Suppressor macrophage treated with lipopolysaccharide for 1 hour (primary cell): Measurements from ENCODE around the gene LDLRAD3.
"Not testable (repeated sequence)": the region's sequence is repeated elsewhere in the genome, so short reads cannot be mapped to it uniquely, and the experiment has no call there.

ENCODE experiments used
- DNase-seq, 3 donors: peaks; one replicate each; pipeline ENCODE4 v3.0.0-alpha.2; 2020 to 2022

The LDLRAD3 gene

GRCh38 chr11:36167729-36168128, 223.9 kb downstream of the LDLRAD3 start:
- DNase-seq = no peak

- peak in 2 of 3 donors; percentile 20 to 35 for DNase-seq
These were observed 234.0 kb downstream of the LDLRAD3 start for GRCh38 chr11:36177836-36178235.

DNA sequence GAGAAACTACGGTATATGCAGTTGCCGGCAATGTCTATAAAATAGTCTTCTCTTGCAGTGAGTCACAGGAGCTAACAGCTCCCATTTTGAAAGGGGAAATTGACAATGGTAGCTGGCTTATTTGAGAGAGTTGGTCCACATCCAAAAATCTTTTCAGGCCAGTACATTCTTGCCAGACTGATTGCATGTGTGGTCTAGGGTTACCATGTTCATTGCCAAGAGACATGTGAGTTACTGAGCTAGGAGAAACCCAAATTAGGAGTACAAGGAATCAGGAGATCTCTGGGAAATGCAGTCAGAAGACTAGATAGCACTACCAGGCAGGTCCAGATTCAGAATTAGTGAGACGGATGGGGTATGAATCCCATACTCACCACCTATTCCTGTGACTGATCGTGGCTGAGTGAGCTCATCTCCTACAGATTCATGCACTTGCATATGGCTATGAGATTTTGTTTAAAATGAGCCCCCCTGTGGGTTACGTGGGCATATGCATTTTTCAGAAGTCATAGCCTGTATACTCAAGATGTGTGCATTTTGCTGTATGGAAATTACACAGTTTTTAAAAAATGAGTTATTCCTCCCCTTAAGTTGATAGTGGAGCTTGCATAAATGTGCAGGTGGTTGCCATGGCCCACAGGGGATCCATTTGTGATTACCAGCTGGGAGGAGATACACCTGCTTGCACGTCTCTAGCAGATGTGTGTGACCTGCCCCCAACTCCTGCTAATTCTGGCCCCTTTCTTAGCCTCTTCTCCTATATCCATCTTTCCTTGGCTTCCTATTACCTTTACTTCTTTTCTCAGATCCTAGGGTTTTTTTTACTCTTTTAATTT, 242.7 kb downstream of the LDLRAD3 start:
- DNase-seq = no peak

- no peak for DNase-seq
These were observed 243.8 kb downstream of the LDLRAD3 start for GRCh38 chr11:36187622-36188021.

DNA sequence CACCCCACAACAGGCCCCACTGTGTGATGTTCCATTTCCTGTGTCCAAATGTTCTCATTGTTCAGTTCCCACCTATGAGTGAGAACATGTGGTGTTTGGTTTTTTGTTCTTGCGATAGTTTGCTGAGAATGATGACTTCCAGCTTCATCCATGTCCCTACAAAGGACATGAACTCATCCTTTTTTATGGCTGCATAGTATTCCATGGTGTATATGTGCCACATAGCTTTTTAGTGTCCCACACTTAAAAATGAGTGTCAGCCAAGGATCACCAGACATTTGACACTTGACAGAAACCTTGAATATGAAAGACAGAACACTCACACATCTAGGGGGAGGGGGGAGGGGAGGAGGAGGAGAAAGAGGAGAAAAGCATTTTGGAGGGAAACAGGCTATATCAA, 245.9 kb downstream of the LDLRAD3 start:
- not testable (repeated sequence) for DNase-seq

GRCh38 chr11:36191941-36192340, 248.1 kb downstream of the LDLRAD3 start:
- no peak for DNase-seq

DNA sequence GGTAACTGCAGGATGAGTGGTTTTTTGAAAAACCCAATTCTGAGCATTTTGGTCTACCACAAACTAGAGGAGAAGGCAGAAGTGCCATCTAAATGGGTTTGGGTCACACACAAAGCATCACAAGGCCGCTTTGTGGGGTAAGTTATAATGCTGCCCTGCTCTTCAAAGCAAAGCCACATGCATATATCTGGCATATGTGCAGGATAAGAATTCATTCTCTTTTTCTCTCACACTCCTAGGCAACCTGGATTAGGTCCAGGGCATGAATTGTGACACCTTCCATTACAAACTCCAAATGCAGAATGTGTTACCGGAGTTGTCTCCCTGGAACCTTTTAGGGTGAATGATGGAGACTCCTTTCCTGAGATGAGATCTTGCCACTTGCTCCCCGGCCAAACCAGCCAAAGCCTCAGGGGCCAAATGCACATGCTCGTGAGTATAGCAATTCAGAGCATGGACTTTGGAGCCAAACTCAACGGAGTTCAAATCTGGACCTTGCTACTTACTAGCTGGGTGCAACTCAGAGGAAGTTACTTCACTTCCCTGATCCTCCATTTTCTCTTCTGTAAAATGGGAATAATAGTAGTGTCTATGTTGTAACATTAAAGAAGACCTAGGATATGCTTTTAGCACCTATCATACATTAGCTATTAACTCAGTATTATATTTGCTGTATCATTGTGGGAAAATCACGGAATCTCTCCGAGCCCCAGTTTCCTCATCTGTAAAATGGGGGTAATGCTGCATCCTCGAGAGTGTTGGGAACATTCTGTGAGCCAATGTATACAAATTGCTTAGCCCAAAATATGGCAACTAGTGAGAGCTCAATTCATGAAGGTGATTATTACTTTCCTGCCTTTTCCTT, 248.8 kb downstream of the LDLRAD3 start:
- DNase-seq = no peak

DNA sequence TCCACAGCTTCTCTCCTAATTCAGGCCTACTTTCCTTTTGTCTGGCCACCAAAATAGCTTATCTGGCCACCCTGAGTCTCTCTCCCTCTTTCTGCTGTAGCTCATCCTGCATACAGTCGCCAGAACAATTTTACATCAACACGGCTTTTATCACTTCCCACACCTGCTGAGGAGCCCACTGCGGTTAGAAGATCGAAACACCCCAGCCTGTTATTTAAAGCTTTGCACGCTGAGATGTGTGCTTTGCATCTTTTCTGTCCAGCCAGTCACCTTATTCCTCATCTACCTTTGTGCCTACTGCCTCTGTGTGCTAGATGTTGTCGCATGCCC, 249.4 kb downstream of the LDLRAD3 start:
- no peak for DNase-seq

- no peak for DNase-seq
These were observed 249.9 kb downstream of the LDLRAD3 start for GRCh38 chr11:36193721-36194120.

DNA sequence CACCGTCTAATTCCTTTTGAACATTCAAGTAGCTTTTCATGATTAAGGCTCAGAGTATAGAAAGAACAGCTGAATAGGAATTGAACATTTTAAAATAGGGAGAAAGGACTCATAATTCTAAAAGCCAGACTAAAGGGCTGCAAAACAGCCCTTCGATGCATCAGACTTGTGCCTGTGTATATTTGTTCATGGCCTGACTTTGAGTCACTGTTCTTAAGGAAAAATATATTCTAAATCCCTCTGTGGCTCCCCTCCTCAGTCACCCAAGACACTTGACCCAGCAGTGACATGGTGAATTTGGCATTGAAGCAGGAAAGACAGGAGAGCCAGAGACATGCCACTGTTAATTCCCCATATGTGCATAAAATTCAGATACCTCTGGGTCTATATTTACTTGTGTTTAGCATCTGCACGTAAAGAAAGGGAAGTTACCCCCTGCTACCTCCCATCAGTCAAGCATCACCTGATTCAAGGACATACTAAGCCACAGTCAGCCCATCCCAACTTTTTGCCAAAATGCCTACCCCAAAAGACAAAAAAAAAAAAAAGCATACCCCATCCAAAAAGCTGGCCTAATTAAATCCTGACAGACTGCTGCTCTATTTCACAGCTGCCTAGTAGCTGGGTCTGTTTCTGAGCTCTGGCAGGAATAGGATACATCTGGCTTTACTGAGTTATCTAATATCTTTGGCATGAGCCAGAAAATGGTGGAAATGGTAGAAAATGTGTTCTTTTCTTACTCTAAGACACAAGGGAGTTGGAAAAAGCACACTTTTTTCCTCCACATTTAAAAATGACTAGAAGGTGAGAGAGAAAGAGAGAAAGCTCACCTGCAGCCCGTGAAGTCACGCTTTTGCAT, 251.9 kb downstream of the LDLRAD3 start:
- DNase-seq = no peak

DNA sequence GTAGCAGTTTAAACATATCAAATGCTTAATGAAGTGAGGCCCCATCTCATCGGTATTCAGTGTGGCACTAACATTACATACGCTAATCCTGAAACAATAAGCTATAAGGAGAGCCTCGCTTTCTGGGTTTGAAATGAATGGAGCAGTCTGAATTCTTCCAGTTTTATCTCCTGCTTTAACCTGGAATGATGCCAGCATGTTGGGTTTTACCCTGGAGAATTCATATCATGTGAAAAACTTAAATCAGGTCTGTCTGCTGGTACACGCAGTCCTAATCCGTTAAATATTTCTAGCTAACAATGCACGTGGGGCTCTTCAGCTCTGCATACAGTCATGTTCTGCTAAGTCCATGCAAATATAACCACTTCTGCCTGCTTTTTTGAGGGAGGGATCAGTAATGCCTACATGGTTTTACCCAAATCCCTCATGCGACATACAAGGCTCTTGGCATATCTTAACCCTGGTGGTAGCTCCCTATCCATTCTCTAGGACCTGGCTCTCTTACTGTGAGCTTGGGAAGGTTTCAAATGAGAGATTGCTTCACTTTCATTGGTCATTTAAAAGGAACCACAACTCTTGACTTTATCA, 252.6 kb downstream of the LDLRAD3 start:
- no peak for DNase-seq

GRCh38 chr11:36201411-36201810, 257.5 kb downstream of the LDLRAD3 start:
- no peak for DNase-seq

GRCh38 chr11:36205536-36205935, 261.7 kb downstream of the LDLRAD3 start:
- no peak for DNase-seq

DNA sequence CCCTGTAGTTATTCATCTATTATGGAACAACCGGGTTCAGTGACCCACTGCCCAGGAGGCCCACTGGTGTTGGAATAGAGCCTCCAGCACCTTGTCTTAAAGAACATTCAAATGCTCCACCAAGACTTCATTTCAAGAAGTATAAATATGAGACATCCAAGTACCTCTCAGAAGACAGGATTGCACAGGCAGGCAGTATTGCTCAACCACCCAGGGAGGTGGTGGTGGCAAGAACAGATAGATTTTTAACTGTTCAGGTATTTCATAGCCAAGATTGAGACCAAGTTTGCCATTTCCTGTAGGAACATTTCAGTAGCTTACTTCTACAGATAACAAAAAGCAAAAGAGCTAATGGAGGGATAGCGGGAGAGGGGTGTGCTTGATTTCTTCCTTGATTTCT, 266.7 kb downstream of the LDLRAD3 start:
- DNase-seq = no peak

DNA sequence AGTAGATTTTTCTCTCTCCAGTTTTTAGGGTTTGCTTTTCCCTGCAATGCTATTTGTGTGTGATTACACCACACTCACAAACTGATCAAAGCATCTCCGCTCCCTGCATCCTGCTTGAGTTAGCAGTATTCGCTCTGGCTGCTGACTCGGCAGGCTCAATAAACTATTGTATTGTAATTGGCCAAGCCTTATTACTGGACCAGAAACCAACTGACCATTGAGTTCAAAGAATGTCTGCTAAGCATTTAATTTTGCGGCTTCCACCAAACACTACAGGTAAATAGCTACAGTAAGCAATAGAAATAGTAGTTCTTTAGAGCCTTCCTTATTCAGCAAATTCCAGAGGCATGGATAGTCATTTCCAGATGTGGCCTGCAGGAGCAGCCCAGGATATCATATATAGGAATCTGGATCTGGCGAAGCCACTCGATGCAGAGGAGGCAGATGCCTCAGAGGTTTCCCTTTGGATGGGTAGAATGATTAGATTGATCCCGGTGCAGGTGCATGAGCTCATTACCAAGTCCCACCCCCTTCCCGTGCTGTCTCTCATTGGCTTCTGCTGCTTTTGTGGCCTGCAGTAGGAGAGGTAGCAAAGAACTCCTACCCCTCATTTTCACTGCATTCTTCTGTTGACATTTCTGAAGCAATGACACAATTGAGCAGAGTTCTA, 268.0 kb downstream of the LDLRAD3 start:
- DNase-seq = no peak

DNA sequence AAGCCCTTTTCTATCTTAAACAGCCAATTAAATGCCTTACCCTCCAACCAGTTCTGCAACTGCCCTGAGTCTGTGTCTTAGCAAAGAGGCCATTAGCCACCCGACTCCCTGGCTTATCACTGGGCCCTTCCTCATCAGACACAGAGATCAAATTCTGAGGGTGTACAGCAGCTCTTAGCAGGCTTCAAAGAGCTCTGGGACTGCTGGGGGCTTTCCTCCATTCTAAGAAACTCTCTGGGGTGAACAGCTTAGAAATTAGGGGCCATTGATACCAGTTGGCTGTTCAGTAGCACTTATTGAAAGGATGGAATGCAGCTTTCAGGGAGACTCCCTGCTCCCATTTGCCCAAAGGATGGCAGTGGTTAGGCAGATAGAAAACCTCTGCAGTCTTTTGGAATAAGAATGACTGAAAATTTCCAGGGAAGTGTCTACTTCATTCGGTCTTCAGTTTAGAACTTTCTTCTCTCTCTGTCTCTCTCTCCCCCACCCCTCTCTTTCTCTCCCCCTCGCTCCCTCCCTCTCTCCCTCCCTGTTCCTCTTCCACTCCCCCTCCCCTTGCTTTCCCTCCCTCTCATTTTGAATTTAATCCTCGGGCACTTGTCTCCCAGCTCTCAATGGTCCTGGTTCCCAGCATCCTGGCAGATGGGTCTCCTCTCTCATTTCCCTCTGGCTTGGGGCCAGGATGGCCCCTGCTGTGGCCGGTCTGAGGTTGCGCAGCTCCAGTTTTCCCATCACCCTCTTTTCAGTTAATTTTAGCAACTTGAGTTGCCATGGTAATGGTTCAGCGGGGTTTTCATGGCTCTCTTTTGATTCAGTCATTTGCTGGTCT, 268.9 kb downstream of the LDLRAD3 start:
- DNase-seq = no peak

DNA sequence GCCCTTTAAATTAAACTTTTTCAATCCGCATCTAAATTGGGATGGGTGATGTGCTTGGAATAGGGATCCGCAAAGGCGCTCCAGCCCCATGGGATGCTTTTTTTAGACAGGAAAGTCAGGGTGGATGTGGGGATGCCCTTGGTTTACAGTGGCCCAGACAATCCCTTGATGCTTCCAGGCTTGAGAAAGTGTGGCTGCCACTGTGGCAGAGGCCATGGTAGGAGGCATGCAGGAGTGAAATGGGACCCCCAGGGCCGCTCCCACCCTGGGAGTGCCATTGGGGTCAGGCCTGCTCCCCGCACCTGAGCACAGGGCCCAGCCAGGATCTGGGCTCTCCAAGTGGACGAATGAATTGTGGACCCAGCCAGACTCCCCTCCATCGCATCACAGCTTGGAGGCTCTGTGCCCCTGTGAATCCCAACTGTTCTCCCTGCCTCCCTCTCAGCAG, 269.6 kb downstream of the LDLRAD3 start:
- DNase-seq = no peak

DNA sequence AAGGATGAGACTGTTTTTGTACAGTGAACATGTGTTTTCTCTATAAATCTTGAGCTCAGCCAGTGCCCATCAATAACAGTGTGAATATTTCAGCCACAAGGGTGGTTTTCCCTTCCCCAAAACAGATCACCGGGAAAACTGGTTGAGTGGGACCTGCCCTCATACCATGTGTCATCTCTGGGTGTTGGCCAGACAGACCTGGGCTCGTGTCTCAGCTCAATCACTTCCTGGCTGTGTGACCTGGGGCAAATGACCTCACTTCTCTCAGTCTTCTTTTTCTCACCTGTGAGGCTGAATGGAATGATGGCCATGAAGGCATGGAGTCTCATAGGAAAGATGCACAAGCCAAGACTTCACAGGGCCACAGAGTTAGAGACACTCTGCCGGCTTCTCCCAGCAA, 270.6 kb downstream of the LDLRAD3 start:
- DNase-seq = no peak

DNA sequence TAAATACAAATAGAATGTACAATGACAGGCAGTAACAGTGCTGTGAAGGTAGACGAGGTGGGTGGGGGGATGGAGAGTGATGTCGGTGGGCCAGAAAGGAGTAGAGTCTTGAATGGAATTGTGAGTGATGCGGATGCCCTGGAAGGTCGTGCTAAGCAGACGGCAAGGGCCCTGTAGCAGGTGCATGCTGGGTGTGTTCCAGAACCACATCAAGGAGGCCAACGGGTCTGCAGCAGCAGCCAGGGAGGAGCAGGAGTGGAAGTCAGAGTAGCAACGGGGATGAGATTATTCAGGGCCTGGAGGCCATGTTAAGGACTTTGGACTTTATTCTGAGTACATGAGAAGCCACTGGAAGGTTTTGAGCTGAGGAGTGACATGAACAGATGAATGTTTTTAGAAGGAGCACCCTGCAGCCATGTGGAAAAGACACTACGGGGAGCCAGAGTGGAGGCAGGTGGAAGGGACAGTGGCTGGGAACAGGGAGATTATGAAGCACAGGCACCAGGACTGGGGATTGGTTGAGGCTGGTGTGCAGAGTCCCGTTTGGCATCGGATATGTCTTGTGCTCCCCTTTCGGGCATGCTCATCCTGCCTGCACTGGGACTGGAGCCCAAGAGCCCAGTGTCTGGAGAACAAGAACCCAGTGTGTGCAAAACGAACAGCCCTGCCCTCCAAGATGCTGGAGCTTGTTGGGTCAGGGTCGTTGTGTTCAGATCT, 271.3 kb downstream of the LDLRAD3 start:
- no peak for DNase-seq

- no peak for DNase-seq
These were observed 271.8 kb downstream of the LDLRAD3 start for GRCh38 chr11:36215693-36216060.
